NK-92 treated with Interleukin-12 subunit alpha and Interleukin-12 subunit beta, amount 100 ng/mL, for 24 hours (cell line): ENCODE measurements around the gene TICAM2.

Experiments used
- DNase-seq: peaks from one replicate; lab custom pipeline; 2025; lab: John Stamatoyannopoulos, UW

TICAM2 gene

DNA sequence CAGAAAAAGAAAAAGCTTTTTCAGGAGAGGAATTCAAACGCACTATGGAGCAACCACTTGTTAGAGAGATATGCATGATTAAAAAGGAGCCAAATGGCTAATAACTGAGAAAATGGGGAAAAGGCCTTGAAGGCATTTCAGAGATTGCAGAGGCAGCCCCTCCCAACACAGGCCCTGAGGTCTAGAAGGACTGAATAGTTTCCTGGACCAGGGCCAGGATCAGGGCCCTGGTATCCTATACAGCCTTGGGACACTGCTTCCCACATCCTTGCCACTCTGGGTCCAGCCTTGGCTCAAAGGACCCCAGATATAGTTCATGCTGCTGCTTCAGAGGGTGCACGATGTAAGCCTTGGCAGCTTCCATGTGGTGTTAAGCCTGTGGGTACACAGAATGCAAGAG is 37.0 kb downstream of the TICAM2 start:
- DNase-seq = no peak

DNA sequence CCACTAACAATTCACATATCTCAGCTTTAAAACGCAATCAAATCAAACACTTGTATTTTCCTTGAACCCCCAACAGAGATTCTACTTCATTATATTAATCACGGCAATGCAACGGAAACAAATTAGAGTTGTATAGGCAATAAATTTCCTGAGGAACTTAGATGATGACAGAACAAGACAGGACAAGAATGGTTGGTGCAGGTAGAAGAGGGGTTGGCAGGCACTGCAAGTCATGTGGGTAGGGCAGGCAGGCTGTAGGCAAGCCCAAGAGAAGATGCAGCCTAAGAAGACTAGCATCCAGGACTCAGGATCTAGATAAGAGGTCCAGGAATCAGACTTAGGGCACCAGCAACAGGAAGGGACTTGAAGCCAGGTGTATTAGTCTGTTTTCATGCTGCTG is 41.1 kb downstream of the TICAM2 start:
- no peak for DNase-seq

DNA sequence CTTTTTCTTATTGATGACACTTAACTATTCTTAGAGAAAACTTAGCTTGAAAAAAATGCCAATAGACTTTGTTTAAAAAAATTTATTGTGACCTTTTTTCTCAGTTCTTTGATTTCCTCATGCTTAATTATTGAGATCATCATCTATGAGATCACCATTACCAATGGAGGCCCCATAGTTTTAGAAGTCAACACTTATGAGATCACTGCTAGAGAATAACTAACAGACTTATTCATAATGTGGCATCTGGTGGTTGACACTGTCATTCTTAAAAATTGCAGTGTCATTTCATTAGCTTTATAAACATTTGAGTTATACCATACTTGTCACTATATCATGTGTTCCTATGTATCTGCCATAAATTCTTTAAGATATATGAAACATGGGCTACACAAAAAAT is 42.8 kb downstream of the TICAM2 start:
- no peak for DNase-seq

DNA sequence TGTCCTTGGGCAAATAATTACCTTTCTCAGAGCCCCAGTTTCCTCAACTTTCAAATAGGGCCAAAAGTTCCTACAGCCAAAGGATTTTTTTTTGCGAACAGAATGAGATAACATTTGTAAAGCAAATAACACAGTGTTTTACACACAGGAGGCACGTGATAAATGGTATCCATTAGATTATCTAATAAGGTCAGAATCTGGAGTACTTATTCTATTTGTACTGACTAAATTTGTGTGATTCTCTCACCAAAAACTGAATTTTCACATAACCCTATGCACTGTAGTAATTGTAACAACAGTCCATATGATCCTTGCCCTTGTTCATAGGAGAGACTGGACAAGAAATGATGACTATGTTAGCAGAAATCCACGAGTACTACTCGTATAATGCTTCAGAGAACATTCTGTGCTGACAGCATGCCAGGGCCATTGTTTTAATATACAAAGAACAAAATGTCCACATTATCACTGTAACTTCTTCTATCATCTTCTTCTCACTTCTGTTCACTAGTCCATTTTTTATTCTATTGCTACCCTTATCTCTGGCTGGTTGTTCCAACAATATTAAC is 43.8 kb downstream of the TICAM2 start:
- no peak for DNase-seq

DNA sequence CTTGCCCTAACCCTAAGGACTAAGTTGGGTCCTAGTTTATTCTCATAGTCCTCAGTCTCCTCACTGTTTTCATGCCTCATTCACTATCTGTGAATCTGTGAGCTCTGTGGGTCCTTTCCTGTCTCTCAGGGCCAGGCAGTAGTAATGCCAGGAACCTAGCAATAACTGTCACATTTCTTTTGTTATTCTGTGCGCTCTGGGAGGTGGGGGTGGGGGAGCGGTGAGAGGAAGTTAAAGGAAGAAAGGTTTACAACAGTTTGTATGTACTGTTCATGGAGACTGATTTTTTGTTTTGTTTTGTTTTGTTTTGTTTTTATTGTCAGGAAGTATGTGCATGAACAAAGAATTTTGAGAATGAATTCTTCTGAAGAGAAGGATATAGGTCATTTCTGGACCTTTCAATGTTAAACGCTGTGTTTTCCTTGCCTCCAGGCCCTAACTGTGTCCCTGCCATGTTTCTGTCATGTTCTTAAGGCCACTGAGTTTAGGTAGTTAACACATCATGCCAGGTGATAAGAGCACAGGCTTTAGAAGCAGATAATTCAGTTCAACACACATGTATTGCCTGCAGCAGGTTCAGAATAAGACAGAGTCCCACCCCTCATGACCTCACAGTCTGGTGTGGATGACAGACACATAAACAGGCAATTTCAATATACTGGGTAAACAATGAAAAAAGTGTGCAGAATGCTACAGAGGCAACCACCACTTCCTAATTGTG is 44.5 kb downstream of the TICAM2 start:
- DNase-seq = no peak

DNA sequence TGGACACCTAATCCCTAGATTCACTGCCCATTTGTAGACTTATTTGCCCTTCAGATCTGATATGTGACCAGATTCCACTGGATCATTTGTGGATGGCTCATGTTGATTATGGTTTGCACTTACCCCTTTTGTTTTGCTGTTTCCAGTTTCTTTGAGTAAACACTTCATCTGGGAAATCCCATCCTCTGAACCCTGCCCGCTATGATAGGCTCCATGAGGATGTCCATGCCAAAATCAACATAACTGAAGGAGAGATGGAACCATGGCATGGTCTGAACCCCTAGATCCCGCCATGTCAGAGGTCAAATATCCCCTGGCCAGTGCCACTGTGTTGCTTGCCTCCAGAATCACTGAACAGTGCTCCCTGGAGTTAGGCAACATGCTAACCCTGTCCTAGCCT is 46.0 kb downstream of the TICAM2 start:
- no peak for DNase-seq

DNA sequence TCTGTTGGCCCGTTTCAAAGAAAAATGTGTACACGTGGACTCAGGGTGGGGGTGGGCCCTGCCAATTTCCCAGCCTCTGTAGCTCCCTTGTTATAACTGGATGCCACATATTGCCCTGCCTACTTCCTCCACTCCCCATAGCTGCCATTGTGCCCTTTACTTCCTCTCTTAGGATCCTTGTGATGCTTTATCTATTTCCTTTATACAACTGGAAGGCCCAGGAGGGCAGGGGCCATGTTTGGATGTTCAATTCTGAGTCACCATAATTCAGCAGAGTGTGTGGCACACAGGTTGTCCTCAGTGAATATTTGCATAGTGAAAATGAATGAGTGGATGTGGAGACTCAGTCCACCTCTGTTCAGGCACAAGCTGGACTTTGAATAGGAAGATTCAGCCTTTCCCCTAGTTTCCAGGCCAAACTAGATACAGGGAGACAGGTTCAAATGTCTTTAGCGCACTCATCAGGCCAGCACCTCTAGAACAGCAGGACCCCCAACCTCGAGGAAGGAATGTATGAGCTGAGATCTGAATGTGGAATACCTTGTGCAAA is 47.1 kb downstream of the TICAM2 start:
- no peak for DNase-seq

DNA sequence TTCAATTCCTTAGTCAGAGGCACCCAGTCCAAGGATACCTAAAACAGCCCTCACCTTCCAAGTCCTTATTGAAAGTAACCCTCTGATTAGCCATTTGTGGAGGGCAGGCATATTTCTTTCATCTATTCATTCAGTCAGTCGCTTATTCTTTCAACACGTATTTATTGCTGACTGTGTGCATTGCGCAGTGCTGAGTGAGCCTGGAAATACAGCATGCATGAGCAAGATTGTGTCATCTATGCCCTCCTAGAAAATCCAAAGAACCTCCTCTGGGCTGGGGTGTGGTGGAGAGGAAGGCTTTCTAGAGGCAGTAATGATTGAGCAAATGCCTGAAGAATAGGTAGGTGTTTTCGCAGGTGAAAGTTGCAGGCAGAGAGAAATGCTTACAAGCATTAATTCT is 49.2 kb downstream of the TICAM2 start:
- DNase-seq = no peak

DNA sequence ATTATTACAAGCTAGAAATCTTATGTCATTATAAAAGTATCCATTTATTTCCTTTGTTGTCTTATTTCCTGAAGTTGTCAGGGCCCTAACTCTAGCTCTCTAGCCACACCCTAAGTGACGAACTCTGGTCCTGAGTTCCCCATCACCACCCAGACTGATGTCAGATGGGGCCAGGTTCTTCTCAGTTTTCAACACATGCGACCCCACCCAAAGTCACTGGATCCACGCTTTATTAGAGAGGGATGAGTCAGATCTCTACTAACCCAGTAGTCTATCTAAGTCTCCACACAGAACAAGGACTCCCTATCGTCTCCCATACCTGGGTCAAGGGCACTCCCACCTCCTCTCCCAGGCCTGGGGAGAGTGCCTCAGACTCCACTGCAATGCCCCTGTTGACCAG is 50.9 kb downstream of the TICAM2 start:
- no peak for DNase-seq

DNA sequence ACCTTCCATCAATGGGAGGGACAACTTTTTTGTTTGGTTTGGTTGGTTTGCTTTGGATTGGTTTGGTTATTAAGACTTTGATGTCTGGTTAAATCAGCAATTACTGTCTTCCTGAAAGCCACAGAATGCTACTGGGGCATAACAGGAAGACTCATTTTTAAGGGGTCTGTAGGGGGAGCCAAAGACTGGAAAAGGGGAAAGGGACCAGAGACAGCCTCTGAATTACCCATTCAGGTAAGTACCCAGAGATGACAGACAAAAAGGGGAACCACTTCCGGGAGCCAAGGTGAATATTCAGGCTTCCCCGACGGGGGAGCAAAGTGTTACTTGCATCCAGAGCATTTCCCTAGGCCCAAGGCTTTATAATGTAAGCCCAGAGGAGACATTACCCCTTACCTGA is 53.1 kb downstream of the TICAM2 start:
- no peak for DNase-seq

DNA sequence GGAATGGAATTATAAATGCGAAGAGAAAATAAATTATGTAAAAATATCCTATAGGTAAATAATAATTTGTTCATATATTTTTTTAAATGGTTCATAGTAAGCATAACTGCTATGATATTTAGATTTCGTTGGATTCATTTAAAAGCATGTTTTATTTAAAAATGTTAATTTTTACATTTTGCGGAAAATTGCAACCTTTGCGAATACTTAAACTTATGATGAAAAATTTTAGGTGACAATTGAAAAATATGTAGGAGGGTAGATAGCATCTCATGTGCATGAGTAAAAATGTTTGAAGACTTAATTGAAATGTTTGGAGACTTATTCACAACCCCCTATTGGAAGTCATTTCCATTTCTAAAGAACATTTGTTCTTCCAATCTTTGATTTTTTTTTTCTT is 53.6 kb downstream of the TICAM2 start:
- no peak for DNase-seq

DNA sequence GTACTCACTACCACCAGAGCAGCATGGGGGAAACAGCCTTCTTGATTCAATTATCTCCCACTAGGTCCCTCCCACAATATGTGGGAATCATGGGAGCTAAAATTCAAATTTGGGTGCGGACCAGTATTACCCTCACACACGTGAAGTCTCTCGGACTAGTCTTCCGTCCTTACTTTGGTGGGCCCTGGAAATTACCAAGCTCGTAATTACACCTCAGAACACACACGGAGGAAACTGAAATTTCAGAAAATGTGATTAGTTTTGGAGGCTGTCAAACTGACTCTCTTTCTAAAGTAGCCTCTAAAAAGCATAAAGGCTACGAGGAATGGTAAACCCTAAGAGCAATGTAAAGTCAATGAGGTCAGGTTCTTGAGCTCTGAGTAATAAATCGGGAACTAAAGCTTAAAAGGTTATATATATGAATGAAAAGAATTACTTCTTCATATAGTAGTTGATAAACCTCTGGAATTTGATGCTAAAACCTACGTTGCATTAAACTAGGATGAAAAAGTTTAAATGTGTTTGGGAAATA is 56.9 kb downstream of the TICAM2 start:
- DNase-seq = no peak

DNA sequence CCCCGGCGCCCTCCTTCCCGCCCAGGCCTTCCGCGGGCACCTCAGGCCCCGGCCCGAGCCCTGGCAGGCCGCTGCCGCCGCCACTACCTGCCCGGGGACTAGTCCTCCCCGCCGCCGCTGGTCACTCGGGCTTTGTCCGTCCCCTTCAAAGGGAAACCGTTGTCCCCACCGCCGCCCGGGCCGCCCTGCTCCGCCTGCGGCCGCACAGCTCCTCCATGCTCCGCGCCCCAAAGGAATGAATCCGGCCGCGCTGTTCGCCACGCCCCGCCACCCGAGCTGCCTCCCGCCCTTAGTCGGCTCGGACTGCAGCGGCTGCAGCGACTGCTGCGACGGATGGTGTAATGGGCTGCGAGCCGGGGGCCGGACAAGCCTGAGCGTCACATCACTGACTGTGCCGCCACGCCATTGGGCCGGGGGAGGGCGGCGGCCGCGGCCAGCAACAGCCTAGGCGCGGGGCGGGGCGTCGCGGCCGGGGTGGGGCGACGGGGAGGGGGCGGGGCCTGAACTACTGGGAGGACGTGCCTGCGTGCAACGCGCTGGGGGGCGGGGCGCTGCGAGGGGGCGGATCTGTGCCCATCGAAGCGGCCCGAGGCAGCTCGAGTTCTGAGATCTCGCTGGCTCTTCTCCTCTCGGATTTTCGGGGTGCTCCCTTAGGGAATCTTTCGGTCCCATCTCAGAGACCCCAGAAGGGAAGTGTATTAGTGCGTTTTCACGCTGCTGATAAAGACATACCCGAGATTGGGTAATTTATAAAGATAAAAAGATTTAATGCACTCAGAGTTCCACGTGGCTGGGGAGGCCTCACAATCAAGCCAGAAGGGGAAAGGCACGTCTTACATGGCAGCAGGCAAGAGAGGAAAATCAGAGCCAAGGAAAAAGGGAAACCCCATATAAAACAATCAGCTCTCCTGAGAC is 57.6 kb downstream of the TICAM2 start, which contains the start of gene FEM1C:
TSS of gene FEM1C (minus strand) at position 340 of the 915 bp plus-strand sequence. CDS start 1,282 bp downstream, outside the sequence.
- peak; percentile 97 for DNase-seq

DNA sequence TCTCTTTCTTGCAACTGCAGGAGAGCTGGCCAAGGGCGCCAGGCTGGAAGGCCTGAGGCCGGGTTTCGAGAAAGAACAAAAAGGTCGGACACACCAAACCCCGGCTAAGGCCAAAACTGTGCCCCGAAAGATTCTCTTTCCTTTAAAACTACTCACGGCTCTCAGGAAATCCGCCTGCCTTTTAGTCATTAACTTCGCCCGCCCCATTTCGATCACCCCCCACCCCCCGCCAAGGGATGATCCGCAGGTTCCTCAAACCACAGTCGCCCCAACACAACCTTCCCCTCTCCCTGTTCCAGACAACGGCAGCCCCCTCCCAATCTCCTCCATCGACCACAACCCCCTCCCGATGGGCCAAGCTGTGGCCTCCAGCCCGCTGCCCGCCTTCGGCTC is 58.2 kb downstream of the TICAM2 start:
- DNase-seq = peak; percentile 60

DNA sequence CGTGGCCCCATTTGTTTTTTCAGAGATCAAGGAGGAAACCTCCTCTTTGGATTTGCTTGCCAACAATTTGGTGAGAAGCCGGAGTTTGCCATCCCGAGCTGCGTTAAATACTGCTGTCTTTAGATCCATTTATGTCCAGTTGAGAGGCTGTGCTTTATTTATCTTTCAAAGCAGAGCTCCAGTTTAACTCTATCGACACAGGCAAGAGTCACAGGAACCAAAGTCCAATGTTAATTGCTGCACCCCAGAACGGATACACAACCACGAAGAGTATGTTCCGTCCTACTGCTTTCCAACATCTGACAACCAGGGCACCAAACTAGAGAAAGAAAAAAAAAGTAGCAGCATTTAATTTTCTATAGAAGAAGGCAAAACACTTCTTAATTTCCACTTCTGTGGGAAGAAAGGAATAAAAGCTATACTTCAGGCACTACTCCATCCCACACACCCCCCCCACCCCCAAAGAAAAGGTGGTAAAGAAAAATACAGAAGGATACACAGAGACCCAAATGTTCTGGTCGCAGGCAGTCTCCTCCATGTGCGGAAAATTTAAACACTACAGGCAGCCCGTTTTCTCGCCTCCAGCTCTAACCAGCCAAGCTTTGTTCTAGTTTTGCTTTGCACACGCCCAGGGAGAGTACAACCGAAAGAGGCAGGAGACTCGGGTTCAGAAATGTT is 58.8 kb downstream of the TICAM2 start:
- DNase-seq = peak; percentile 44

DNA sequence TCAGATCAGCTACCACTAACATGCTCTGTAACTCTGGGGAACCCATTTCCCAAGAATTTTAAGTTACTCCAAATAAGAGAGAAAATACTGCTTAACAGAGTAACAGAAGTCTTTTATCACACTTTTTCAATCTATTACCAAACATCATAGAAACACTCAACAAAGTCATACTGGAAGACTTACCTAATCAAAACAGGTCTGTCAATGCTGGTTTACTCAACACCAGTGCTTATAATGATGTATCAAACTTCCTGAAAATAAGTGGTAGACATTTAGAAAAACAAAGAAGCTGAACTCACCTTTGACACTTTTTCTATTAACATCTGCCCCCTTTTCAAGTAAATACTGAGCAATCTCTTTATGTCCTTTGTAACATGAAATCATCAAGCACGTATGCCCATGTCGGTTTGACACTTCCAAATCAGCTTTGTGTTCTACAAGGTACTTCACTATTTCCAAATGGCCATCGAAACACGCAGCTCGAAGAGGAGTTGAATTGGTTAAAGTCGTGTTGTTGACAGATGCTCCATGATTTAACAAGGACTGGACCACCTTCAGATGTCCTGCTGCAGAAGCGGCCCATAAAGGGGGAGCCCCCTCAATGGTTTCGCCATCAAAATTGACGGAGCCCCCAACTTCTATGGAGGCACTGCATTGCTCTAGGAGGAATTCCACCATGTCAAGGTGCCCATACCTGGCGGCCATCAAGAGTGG is 59.5 kb downstream of the TICAM2 start:
- no peak for DNase-seq

DNA sequence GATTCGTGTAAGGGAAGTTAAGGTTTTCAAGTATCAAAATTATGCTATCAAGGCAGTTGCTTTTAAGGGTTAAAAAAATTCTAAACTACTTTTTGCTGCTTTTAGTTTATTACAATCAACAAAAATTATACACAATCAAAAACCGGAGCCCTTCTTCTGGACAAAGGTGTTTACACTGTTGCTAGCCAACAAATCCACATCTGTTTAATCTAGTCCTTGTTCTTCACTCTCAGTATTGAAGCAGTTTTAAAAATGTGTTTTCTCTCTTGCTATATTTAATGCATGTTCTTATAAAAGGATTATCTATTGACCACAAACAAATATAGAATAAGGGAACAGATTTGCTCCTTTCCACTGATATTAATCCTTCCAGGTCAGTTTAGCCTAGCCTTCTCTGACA is 60.2 kb downstream of the TICAM2 start:
- DNase-seq = no peak

DNA sequence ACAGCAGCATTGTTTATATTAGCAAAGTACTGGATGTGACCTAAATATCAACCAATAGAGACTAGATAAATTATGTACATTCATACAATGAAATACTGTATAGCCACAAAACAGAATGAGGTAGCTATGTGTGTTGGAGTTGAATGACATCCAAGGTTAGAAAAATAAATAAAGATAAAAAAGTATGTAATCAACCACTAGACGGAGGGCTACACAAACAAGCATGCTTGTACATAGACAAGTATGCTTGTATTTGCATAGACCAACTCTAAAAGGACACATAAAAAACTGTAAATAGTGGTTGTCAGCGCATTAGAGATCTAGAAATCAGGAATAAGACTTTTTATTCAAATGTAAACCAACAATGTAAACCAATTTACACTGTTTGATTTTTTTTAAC is 60.7 kb downstream of the TICAM2 start:
- no peak for DNase-seq

DNA sequence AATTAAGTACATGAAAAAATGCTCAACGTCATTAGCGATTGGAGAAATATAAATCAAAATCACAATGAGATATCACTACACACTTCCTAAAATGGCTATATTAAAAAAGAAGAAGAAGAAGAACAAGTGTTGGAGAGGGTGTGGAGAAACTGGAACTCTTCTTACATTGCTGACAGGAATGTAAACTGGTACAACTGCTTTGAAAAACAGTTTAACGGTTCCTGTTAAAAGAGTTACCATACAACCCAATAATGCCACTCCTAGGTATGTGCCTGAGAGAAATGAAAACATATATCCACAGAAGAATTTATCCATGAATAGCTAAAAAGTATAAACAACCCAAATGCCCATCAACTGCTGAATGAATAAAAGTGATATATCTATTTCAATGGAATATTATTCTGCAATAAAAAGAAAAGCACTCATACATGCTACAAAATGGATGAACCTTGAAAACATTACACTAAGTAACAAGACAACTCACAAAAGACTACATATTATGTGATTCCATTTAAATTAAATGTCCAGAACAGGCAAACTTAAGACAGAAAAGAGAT is 66.7 kb downstream of the TICAM2 start:
- DNase-seq = no peak

DNA sequence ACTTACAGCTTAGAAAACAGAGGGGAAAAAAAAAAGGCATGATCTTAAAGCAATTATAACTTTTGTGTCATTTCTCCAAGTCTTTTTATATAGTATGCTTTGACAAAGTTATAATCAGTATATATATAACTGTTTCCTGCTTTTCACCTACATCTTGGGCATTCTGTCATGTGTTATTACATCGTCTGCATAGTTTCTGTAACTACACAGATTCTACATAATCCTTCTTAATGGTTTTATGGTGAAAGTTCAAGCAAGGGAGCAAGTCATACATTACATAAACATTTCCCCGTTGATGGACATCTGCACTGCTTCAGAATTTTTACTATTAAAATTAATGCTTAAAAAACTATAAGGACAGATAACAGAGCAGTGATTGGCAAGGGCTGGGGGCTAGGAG is 69.8 kb downstream of the TICAM2 start:
- DNase-seq = no peak
